LNCAP (cell line): Measurements from ENCODE around the gene SELENOK.

Experiments used
- CTCF ChIP-seq: fragments of 450-650 bp; IDR thresholded peaks from 2 replicates; pipeline ENCODE4 v1.5.1; 2017; ENCODE audit warnings: mild to moderate bottlenecking

The SELENOK gene

GRCh38 chr3:53899750-53900149 is 8.1 kb upstream of the SELENOK start:
- no peak for TF ChIP-seq CTCF

GRCh38 chr3:53892286-53892637 is 603 bp upstream of the SELENOK start:
- no peak for TF ChIP-seq CTCF

- no peak for TF ChIP-seq CTCF
Observed at GRCh38 chr3:53890726-53891475, 758 bp downstream of the SELENOK start.

GRCh38 chr3:53888232-53888631 is 3.4 kb downstream of the SELENOK start:
- TF ChIP-seq CTCF: no peak

- TF ChIP-seq CTCF: no peak
Observed at GRCh38 chr3:53887446-53887845, 4.2 kb downstream of the SELENOK start.

- TF ChIP-seq CTCF: no peak
Observed at GRCh38 chr3:53885239-53885638, 6.4 kb downstream of the SELENOK start.

- TF ChIP-seq CTCF: no peak
Observed at GRCh38 chr3:53884623-53885022, 7.0 kb downstream of the SELENOK start.

GRCh38 chr3:53883008-53883407 is 8.7 kb downstream of the SELENOK start:
- no peak for TF ChIP-seq CTCF
